Amygdala (tissue), 56 donors: Measurements from ENCODE around the gene FTHL17.

Experiments
- DNase-seq, 56 donors: peaks; one replicate each; lab custom pipeline; 2025; lab: John Stamatoyannopoulos, UW

The FTHL17 gene

DNA sequence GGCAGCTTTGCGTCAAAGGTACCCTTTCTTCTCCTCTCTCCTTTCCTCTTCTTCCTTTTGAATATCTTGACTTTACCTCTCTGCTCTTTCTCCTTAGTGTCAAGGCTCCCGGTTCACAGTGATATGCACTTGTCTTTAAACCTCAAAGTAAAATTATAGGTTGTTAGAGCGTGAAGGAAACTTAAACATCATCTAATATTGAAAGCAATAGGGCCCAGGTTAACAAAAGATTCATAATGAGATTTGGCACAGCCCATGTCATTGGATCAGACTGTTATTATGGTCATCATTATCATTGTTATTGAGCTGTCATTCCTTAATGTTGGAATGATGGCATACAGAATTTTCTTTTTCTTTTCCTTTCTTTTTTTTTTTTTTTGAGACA, 32.5 kb downstream of the FTHL17 start:
- no peak for DNase-seq

DNA sequence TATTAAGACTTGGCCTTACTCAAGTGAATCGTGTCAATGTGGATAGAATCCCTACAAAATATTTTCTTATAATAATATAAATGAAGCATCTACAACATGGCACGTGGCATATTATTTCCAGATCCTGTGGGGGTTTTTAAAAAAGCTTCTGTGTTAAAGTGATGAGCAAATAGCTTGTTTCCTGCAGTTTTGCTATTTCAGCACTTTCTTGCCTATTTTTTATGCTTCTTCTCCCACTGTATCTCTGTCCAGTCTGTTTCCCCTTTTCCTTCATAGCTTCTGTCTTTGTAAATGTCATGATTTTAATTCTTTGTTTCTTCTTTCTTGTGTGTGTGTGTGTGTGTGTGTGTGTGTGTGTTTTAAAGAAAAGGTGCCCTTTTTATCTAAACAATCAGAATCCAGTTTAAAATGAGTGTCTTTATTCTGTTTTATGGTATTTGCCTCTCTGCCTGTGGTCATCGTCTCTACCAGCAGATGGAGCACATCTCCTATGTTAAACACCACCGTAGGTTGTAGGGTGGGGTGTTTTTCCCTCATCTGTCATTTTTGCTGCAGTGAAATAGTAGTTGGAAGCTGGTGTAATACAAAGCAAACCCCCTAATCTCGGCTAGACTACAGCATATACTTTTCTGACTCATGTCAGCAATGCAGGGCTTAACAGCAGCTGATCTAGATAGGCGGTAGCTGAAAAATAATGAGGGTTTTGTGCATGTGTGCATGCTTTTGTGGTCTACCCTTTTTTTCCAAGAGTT, 33.1 kb downstream of the FTHL17 start:
- DNase-seq, result peak in 23 of 56 donors; percentile 0 to 56 (median 1)

DNA sequence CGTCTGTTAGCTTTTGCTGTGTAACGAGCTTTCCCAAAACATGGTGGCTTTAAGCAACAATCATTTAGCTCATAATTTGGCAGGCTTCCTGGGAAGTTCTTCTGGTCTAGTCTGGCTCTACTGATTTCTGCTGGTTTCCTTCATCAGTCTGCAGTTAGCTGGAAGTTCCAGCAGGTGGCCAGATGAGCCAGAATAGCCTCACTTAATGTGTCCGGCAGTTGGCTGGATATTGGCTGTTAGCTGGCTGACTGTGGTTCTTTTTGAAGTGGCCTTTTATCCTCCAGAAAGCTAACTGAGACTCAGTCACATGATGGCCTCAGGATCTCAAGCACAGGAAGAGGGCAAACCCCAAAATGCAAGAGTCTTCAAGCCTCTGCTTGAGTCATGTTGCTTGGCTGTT, 34.9 kb downstream of the FTHL17 start:
- peak in 13 of 56 donors; percentile 0 to 49 (median 2) for DNase-seq

DNA sequence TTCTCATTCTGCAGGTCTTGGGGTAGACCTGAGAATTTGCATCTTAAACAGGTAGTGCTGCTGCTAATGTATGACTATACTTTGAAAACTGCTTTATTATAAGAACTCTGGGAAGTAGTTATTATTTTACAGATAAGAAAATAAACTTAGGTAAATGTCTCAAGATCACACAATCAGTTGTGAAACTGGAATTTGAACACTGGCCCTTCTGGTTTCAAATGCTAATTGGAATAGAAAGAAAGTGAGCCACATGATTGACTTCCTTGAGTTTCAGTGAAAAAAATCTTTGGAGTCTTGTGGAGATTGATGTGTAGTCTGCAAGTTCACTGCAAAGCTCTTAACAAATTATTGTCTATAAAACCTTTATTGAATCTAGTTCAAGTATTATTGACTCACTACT, 44.5 kb downstream of the FTHL17 start:
- no peak for DNase-seq

DNA sequence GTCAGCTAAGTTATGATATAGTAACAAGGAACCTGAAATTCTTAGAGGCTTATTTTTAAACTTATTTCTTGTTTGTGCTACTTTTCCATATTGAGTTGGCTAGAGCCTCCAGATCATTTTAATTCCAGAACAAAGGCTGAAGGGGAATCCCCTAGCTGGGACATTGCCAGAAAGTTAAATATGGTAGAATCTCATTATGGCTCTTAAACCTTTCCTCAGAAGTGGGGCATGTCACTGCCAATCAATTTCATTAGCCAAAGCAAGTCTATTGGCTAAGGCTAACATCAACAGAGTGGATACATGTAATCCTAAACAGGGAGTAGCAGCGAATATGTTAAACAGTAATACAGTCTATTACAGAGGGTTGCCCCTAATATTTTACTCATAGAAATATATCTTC, 47.0 kb downstream of the FTHL17 start:
- no peak for DNase-seq

DNA sequence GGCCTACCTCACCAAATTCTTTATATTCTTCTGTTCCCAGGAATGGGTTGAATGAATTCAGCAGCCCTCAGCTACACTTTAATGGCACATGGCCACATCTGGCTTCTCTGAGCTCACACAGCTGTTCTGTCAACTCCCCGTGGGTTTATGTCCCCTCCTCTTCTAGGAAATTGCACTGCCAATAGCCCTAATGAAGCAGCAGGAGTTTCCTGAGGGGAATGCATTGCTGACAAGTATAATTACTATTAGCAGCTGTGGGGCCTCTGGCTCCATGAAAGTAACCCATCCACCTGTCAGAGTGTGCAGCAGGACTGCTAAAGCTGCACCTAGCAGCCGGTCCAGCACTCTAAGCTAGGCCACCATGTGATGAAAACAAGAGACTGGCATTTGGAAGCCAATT, 50.3 kb downstream of the FTHL17 start:
- no peak for DNase-seq
